H9 (cell line): ENCODE measurements around the gene SYNE2. TPM values are rescaled to one million over a fixed set of nuclear protein-coding genes. Genes with fewer than 3 reads are reported as not detected.
A peak's percentile ranks its signal among the peaks of the same experiment; 100 is the strongest.

Source experiments
- DNase-seq: peaks from one replicate; pipeline ENCODE4 v3.0.0-alpha.2; 2017
- H2AFZ ChIP-seq: one replicate; pipeline ENCODE4 v1.6.1; 2013; ENCODE audit warnings: mild to moderate bottlenecking, low read length, control low read depth, moderate library complexity
- H2AK5ac ChIP-seq: 2 replicates; pipeline ENCODE4 v1.6.1; 2013; ENCODE audit warnings: low read length, control low read depth, mixed read lengths; ENCODE audit not compliant: insufficient read length
- H2BK120ac ChIP-seq: one replicate; pipeline ENCODE4 v1.6.1; 2013; ENCODE audit warnings: low read depth, mild to moderate bottlenecking, low read length, control low read depth, inconsistent platforms; ENCODE audit not compliant: poor library complexity, severe bottlenecking
- H2BK12ac ChIP-seq: 2 replicates; pipeline ENCODE4 v1.6.1; 2013; ENCODE audit warnings: low read length, control low read depth, mixed read lengths, low read depth; ENCODE audit not compliant: insufficient read length
- H2BK15ac ChIP-seq: 2 replicates; pipeline ENCODE4 v1.6.1; 2013; ENCODE audit warnings: low read depth, low read length, control low read depth
- H2BK20ac ChIP-seq: one replicate; pipeline ENCODE4 v1.6.1; 2013; ENCODE audit warnings: low read depth, mild to moderate bottlenecking, low read length, control low read depth, inconsistent platforms; ENCODE audit not compliant: poor library complexity, severe bottlenecking
- H2BK5ac ChIP-seq: 2 replicates; pipeline ENCODE4 v1.6.1; 2013; ENCODE audit warnings: low read length, control low read depth, mixed read lengths; ENCODE audit not compliant: insufficient read length
- H3K14ac ChIP-seq: 2 replicates; pipeline ENCODE4 v1.6.1; 2013; ENCODE audit warnings: low read length, control low read depth; ENCODE audit not compliant: insufficient read depth
- H3K18ac ChIP-seq: 2 replicates; pipeline ENCODE4 v1.6.1; 2013; ENCODE audit warnings: low read depth, mild to moderate bottlenecking, mixed read lengths, low read length, control low read depth; ENCODE audit not compliant: insufficient read length
- H3K23ac ChIP-seq: 2 replicates; pipeline ENCODE4 v1.6.1; 2013; ENCODE audit warnings: low read length, control low read depth, mixed read lengths, low read depth; ENCODE audit not compliant: insufficient read length
- H3K23me2 ChIP-seq: 2 replicates; pipeline ENCODE4 v1.6.1; 2013; ENCODE audit warnings: low read depth, mild to moderate bottlenecking, mixed read lengths, low read length, control low read depth; ENCODE audit not compliant: insufficient read length, poor library complexity, severe bottlenecking
- H3K27ac ChIP-seq: 2 replicates; pipeline ENCODE4 v1.5.1; 2013; ENCODE audit warnings: low read length, control low read depth, mixed read lengths, low read depth; ENCODE audit not compliant: insufficient read length
- H3K27me3 ChIP-seq: 2 replicates; pipeline ENCODE4 v1.6.1; 2013; ENCODE audit warnings: low read length, control low read depth, inconsistent platforms; ENCODE audit not compliant: insufficient read depth
- H3K4ac ChIP-seq: 2 replicates; pipeline ENCODE4 v1.6.1; 2013; ENCODE audit warnings: low read depth, mild to moderate bottlenecking, control low read depth, inconsistent platforms, low read length, moderate library complexity
- H3K4me1 ChIP-seq: 2 replicates; pipeline ENCODE4 v1.6.1; 2013; ENCODE audit warnings: low read length, control low read depth, inconsistent platforms; ENCODE audit not compliant: insufficient read depth
- H3K4me2 ChIP-seq: 2 replicates; pipeline ENCODE4 v1.6.1; 2013; ENCODE audit warnings: low read length, control low read depth, mixed read lengths; ENCODE audit not compliant: insufficient read length, insufficient read depth
- H3K56ac ChIP-seq: 2 replicates; pipeline ENCODE4 v1.6.1; 2013; ENCODE audit warnings: low read depth, mild to moderate bottlenecking, mixed read lengths, low read length, control low read depth; ENCODE audit not compliant: insufficient read length
- H3K79me1 ChIP-seq: 2 replicates; pipeline ENCODE4 v1.6.1; 2013; ENCODE audit warnings: low read depth, mild to moderate bottlenecking, moderate library complexity, low read length, control low read depth, inconsistent platforms; ENCODE audit not compliant: insufficient read depth, poor library complexity, severe bottlenecking
- H3K79me2 ChIP-seq: 2 replicates; pipeline ENCODE4 v1.6.1; 2013; ENCODE audit warnings: low read length, control low read depth, inconsistent platforms; ENCODE audit not compliant: insufficient read depth
- H3K9ac ChIP-seq: 2 replicates; pipeline ENCODE4 v1.6.1; 2013; ENCODE audit warnings: low read length, control low read depth, mixed read lengths; ENCODE audit not compliant: insufficient read length; ENCODE audit errors: extremely low read depth
- H3K9me3 ChIP-seq: one replicate; pipeline ENCODE4 v1.6.1; 2013; ENCODE audit warnings: low read depth, low read length, inconsistent platforms; ENCODE audit not compliant: control insufficient read depth
- H3T11ph ChIP-seq: one replicate; pipeline ENCODE4 v1.6.1; 2013; ENCODE audit warnings: mild to moderate bottlenecking, low read length, control low read depth, inconsistent platforms
- H4K20me1 ChIP-seq: one replicate; pipeline ENCODE4 v1.6.1; 2013; ENCODE audit not compliant: control insufficient read depth, insufficient read length, insufficient read depth
- H4K5ac ChIP-seq: 2 replicates; pipeline ENCODE4 v1.6.1; 2013; ENCODE audit warnings: low read depth, mild to moderate bottlenecking, mixed read lengths, low read length, control low read depth; ENCODE audit not compliant: insufficient read length
- H4K8ac ChIP-seq: replicated peaks from 2 replicates; pipeline ENCODE4 v1.6.1; 2013; ENCODE audit warnings: low read length, control low read depth, mixed read lengths, low read depth; ENCODE audit not compliant: insufficient read length
- H4K91ac ChIP-seq: 2 replicates; pipeline ENCODE4 v1.6.1; 2013; ENCODE audit warnings: low read depth, mild to moderate bottlenecking, moderate library complexity, mixed read lengths, low read length, control low read depth; ENCODE audit not compliant: insufficient read length
- H3K27ac Mint-ChIP-seq, 3 experiments: 2 replicates in 2 of 3; 3 replicates in 1 of 3; pipeline ENCODE4 v1.8.0; 2020 to 2021; ENCODE audit warnings: mixed read lengths in 3 of 3, mild to moderate bottlenecking in 1 of 3, moderate library complexity in 1 of 3
- H3K27me3 Mint-ChIP-seq: 2 replicates; pipeline ENCODE4 v1.8.0; 2021; ENCODE audit warnings: low read depth, mild to moderate bottlenecking, moderate library complexity, mixed read lengths
- H3K36me3 Mint-ChIP-seq, 3 experiments: 2 replicates in 2 of 3; 3 replicates in 1 of 3; pipeline ENCODE4 v1.8.0; 2020 to 2021; ENCODE audit warnings: low read depth in 3 of 3, mixed read lengths in 3 of 3; ENCODE audit not compliant: insufficient read depth in 1 of 3
- H3K4me1 Mint-ChIP-seq, 2 experiments: 2 replicates each; pipeline ENCODE4 v1.8.0; 2020; ENCODE audit warnings: mixed read lengths in 2 of 2
- H3K4me3 Mint-ChIP-seq, 2 experiments: 2 replicates in 1 of 2; 3 replicates in 1 of 2; pipeline ENCODE4 v1.8.0; 2020 to 2021; ENCODE audit warnings: mild to moderate bottlenecking in 2 of 2, mixed read lengths in 2 of 2, moderate library complexity in 1 of 2
- H3K9me3 Mint-ChIP-seq, 2 experiments: 2 replicates in 1 of 2; 3 replicates in 1 of 2; pipeline ENCODE4 v1.8.0; 2020; ENCODE audit warnings: mild to moderate bottlenecking in 2 of 2, mixed read lengths in 2 of 2, moderate library complexity in 1 of 2
- WGBS: extraction: QIAGEN DNeasy Blood & Tissue Kit; methylation state at CpG from one replicate; pipeline ENCODE4 v1.1.7; 2013; ENCODE audit warnings: missing lambda C conversion rate, low lambda C conversion rate, mixed read lengths; ENCODE audit not compliant: insufficient read length; ENCODE audit errors: extremely low coverage; 5-methylcytosine and 5-hydroxymethylcytosine counted together
- total RNA-seq: library from RNA; stranded (reverse); gene quantifications from 2 replicates; pipeline ENCODE4 v1.2.1, GENCODE V29; 2021
- TF ChIP-seq, protein P1 (sequence below): fragments of 200-600 bp; sonication (generic); conservative IDR thresholded peaks from 3 replicates; pipeline ENCODE4 v1.8.0; 2021; ENCODE audit warnings: antibody characterized with exemption, mild to moderate bottlenecking

The SYNE2 gene
- total RNA-seq, 1 experiment from 2014 or later = 43.3 TPM

DNA sequence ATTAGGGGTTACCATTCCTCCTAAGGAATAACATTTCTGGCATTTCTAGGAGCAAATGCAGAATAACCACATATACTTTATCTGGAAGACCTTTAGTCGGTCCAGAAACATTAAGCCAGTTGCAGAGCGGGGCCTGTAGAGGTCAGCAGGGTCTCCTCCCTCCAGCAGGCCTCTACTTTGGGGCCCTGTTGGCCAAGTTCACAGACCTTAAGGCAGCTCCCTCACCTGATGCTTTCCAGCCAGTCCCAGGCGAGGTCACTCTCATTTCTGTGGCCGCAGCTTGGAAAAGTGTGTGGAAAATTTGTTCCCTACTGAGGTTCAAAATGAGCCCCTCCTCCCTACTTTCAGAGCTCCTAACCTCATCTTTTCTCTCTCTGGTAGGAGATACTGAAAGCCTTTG is 367.3 kb downstream of the SYNE2 start:
- Histone ChIP-seq H2BK12ac (no peak overlapping the region), H3T11ph (no peak overlapping the region), H3K9ac (no peak overlapping the region), H2BK15ac (no peak overlapping the region), H3K4me2 (no peak overlapping the region), H3K18ac (no peak overlapping the region), H3K14ac (no peak overlapping the region), H2BK20ac (no peak overlapping the region), H4K5ac (no peak overlapping the region), H3K27me3 (no peaks in the 10 kb centered on the region), H3K56ac (no peak overlapping the region), H4K20me1 (no peaks in the 10 kb centered on the region), H3K79me2 (no peaks in the 10 kb centered on the region), H3K23ac (no peak overlapping the region), H3K4ac (no peak overlapping the region), H2AK5ac (no peak overlapping the region), H4K8ac (no peak overlapping the region), H3K23me2 (no peaks in the 10 kb centered on the region), H3K79me1 (no peaks in the 10 kb centered on the region), H2AFZ (no peak overlapping the region), H3K9me3 (no peaks in the 10 kb centered on the region), H2BK5ac (no peak overlapping the region), H3K4me1 (no peaks in the 10 kb centered on the region), H2BK120ac (no peak overlapping the region), H4K91ac (no peak overlapping the region), H3K27ac (no peak overlapping the region)
- H3K9me3 Mint-ChIP-seq = no peaks in the 10 kb centered on the region
- H3K27ac Mint-ChIP-seq = no peak overlapping the region
- DNase-seq = no peak
- H3K27me3 Mint-ChIP-seq = no peaks in the 10 kb centered on the region; the same call in 1 of the 2 replicates
- H3K36me3 Mint-ChIP-seq = peaks cover 54 to 85% (median 81%) of the 10 kb centered on the region in 3 experiments; a peak in 6 of 7 replicates
- TF ChIP-seq, protein P1, sequence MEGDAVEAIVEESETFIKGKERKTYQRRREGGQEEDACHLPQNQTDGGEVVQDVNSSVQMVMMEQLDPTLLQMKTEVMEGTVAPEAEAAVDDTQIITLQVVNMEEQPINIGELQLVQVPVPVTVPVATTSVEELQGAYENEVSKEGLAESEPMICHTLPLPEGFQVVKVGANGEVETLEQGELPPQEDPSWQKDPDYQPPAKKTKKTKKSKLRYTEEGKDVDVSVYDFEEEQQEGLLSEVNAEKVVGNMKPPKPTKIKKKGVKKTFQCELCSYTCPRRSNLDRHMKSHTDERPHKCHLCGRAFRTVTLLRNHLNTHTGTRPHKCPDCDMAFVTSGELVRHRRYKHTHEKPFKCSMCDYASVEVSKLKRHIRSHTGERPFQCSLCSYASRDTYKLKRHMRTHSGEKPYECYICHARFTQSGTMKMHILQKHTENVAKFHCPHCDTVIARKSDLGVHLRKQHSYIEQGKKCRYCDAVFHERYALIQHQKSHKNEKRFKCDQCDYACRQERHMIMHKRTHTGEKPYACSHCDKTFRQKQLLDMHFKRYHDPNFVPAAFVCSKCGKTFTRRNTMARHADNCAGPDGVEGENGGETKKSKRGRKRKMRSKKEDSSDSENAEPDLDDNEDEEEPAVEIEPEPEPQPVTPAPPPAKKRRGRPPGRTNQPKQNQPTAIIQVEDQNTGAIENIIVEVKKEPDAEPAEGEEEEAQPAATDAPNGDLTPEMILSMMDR = peak; percentile 37
- no peaks in the 10 kb centered on the region for H3K4me1 Mint-ChIP-seq
- no peak overlapping the region for H3K4me3 Mint-ChIP-seq
- WGBS = no CpG with 5 or more reads among the region's 4 CpGs
